TTC549 (cell line): Measurements from ENCODE around the gene RBMS3.
"Not testable (repeated sequence)": the region's sequence is repeated elsewhere in the genome, so short reads cannot be mapped to it uniquely, and the experiment has no call there.

Source experiments
- FAIRE-seq: peaks from 2 replicates; lab custom pipeline; 2012; peaks lifted over from hg19 to GRCh38; lab: Jason Lieb, UNC

The RBMS3 gene

DNA sequence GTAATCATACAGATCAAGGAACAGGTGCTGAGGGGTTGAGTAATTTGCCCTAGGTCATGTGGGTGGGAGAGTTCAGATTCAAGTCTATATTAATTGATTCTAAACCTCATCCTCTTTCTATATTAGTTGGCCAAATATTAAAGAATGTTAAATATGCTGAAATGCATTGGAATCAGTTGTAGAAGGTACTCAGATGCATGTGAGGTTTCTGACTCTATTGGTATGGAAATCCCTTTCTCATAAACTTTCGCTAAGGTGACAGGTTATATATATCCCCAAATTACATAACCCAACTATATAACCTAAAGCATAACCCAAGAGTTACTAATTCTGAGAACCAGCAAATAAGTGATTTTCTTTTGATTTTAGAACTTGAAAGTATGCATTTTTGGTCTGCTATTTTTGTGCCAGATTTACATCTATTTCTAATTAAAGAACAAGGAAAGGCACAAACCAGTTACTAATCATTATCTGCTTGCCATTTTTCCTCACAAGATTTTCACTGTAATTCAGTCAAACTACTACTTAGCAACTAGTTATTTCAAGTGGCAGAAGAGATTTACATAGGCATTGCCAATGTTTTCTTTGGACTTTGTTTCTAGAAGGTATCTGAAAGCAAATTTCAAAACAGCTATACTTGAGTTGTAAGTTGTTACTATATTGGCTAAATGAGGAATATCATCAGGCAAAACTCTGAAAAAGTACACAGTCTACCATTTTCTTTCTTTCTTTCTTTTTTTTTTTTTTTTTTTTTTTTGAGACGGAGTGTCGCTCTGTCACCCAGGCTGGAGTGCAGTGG, 201.3 kb downstream of the RBMS3 start:
- no peak for FAIRE-seq

GRCh38 chr3:29484633-29485032, 203.8 kb downstream of the RBMS3 start:
- FAIRE-seq: no peak

- no peak for FAIRE-seq
Measured at GRCh38 chr3:29486096-29486495, 205.2 kb downstream of the RBMS3 start.

- FAIRE-seq: no peak
Measured at GRCh38 chr3:29486917-29487316, 206.0 kb downstream of the RBMS3 start.

- FAIRE-seq: no peak
Measured at GRCh38 chr3:29488922-29489321, 208.1 kb downstream of the RBMS3 start.

GRCh38 chr3:29493109-29493508, 212.2 kb downstream of the RBMS3 start:
- no peak for FAIRE-seq

GRCh38 chr3:29494305-29495036, 213.6 kb downstream of the RBMS3 start:
- no peak for FAIRE-seq

DNA sequence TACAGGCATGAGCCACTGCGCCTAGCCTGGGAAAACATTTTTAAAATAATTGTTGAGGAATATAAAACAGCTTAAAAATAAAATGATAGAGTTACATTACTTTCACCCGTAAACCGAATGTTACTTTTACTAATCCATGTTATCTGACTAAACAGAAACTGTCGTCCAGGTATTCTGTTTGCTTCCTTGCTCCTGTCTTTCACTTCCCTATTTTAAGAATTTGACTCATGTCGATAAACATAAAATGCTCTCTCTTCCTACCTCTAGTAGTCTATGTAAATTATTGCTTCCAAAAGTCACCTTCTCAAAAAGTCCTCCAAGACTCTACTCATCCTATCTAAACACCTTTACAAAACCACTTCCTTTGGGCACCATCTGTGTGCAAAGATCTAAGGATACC, 216.4 kb downstream of the RBMS3 start:
- FAIRE-seq: no peak

- FAIRE-seq: no peak
Measured at GRCh38 chr3:29502771-29503170, 221.9 kb downstream of the RBMS3 start.

DNA sequence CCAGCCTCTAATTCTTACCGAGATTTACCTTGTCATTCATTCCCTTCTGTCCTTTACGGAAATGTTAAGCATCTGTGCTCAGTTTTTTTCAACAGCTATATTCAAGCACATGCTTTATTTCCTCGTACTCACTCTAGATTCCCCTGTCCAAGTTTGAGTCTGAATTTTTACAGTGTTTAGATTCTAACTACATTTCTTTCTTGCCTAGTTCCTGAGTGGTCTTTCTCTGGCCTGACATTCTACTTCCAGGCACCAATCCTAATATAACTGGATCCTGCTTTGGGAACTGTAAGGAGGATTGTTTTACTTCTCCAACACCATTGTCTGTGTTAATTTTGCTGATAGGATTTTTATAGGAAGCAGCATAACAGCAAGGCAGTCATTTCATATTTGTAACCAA, 222.4 kb downstream of the RBMS3 start:
- no peak for FAIRE-seq

GRCh38 chr3:29503958-29504357, 223.1 kb downstream of the RBMS3 start:
- no peak for FAIRE-seq

GRCh38 chr3:29506502-29506901, 225.6 kb downstream of the RBMS3 start:
- no peak for FAIRE-seq

- no peak for FAIRE-seq
Measured at GRCh38 chr3:29511701-29512100, 230.8 kb downstream of the RBMS3 start.

- no peak for FAIRE-seq
Measured at GRCh38 chr3:29512641-29513040, 231.8 kb downstream of the RBMS3 start.

- no peak for FAIRE-seq
Measured at GRCh38 chr3:29513236-29513635, 232.4 kb downstream of the RBMS3 start.

- FAIRE-seq: no peak
Measured at GRCh38 chr3:29514170-29514569, 233.3 kb downstream of the RBMS3 start.

DNA sequence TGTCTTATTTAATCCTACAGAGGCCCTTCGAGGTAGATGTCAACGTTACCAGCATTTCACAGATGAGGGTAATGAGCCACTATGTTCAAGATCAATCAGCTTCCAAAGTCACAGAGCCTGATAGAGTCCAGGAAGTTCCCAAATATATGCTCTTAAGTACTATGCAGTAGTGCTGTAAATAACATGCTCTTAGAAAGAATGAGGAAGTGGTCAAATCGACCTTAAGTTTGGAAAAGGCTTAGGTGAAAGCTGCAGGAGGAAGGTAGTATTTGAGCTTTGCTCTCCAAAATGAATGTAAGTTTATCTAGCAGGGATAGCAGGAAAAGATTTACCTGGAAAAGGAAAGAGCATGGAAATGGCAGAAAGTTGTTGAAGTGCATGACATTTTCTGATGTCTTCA, 234.0 kb downstream of the RBMS3 start:
- no peak for FAIRE-seq

DNA sequence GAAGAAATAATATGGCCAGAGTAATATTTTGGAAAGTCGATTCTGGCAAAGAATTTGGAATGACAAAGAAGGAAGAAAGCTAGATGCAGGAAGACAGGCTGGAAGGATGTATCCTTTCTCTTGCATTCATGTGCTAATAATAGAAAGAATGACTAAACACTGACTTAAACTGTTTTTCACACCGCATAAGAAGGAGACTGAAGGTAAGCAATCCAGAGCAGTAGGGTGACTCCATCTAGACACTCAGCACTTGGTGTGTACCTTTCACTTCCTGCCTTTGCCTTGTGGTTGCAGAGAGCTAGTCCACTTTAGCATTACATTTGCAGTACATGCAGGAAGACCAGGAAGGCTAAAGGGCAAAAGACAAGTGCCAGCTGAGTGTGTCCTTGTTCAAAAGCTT, 234.6 kb downstream of the RBMS3 start:
- no peak for FAIRE-seq

DNA sequence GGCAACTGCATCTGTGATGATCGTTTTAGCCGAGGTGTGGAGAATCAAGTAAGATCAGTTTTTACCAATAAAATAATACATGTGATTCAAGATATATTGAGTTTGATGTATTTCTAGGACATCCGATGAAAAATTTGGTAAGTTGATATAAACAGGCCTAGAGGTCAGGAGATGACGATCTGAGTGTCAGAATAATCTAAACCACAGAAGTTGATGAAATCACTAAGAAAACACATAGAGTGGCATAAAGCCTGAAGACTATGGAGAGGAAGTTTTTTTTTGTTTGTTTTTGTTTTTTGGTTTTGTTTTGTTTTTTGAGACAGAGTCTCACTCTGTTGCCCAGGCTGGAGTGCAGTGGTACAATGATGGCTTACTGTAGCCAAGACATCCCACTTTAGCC, 235.3 kb downstream of the RBMS3 start:
- FAIRE-seq: no peak

GRCh38 chr3:29520764-29521163, 239.9 kb downstream of the RBMS3 start:
- FAIRE-seq: no peak

DNA sequence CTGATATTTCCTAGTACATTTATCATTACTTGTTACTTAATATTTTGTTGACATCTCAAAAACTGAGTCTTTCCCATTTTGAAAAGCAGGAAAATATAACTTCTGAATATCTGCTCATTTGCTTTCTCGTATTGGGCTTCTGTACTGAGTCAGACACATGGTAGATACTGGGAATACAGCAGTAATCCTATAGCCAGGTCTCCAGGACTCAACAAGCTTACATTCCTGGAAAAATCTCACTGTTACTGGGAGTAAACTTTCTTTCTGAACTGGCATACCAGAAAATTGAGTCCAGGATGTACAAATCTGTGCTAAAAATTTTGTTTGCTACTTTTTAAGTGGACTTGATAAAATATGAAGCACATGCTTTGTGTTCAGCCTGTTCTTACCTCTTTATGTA, 240.4 kb downstream of the RBMS3 start:
- no peak for FAIRE-seq

GRCh38 chr3:29521751-29522150, 240.9 kb downstream of the RBMS3 start:
- no peak for FAIRE-seq

GRCh38 chr3:29524433-29524832, 243.6 kb downstream of the RBMS3 start:
- not testable (repeated sequence) for FAIRE-seq
